T-helper 2 cell (primary cell): ENCODE measurements around the gene KBTBD4.
"Not testable (repeated sequence)": the region's sequence is repeated elsewhere in the genome, so short reads cannot be mapped to it uniquely, and the experiment has no call there.

Experiments used
- DNase-seq, 5 experiments: peaks; one replicate each; pipeline versions ENCODE4 v3.0.0 to v3.0.0-alpha.2; 2012 to 2022

The KBTBD4 gene

DNA sequence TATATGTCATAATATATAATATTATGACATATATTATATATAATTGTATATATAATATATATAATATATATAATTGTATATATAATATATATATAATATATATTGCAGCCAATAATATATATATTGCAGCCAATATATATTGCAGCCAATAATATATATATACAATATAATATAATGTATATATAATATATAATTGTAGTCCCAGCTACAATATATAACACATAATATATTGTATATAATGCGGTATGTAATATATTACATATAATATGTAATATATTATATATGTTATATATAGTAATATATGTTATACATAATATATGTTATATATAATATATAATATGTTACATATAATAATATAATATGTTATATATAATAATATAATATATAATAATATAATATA, 20.1 kb downstream of the KBTBD4 start:
- DNase-seq = no peak

DNA sequence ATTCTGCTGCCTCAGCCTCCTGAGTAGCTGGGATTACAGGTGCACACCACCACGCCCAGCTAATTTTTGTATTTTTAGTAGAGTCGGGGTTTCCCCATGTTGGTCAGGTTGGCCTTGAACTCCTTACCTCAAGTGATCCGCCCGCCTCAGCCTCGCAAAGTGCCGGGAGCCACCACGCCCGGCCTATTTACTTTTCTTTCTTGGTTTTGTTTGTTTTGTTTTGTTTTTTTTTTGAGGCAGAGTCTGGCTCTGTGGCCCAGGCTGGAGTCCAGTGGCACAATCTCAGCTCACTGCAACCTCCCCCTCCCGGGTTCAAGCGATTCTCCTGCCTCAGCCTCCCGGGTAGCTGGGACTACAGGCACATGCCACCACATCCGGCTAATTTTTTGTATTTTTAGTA, 21.8 kb downstream of the KBTBD4 start:
- not testable (repeated sequence) for DNase-seq

- no peak for DNase-seq
These were observed 25.4 kb downstream of the KBTBD4 start for GRCh38 chr11:47553406-47553743.

- peak; percentile 86 to 96 (median 89) for DNase-seq
These were observed 26.0 kb downstream of the KBTBD4 start, which contains the start of gene CELF1 for GRCh38 chr11:47552566-47553405. Gene CELF1, minus strand, starts transcription at chr11:47553132. Its CDS starts 53,609 bp downstream, at chr11:47499523.

DNA sequence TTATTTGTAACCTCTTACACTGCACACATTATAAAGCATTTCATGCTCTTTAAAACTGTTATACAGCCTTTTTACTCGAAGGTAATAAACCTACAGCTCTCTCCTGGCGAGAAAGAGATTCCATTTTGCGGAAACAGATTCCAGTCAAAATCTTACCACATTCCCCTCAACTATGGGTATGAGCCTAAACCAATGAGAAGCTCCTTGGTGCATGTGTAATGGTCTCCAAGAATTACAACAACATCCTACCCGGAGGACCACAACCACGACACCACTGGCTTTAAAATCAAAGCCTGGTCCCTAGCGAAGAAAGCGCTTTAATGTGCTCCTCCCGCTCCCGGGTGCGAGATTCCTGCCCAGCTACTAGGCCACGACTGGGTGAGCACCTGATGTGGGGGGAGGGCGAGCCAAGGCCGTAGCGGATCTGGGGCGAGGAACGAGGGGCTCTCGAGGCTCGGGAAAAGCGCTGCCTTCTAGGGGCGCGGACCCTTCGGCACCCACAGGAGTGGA, 26.7 kb downstream of the KBTBD4 start:
- DNase-seq = peak in 2 of 5 experiments; percentile 11 to 57

DNA sequence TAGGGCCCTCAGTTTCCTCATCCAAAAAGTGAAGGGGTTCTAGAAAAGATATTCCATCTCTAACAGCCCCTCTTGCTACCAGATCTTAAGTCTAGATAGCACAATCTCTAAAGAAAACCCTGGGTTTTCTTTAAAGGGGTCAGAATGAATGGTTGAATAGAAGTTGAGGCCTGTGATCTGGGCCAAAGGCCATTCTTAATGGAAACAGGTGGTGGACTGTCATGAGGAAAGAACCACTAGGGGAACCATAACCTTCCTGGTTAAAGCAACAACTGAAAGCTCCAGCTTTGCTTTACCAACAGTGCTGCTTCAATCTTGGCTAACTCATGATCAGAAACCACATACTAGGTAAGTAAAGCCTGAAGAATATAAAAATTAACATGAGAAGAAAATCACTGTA, 27.7 kb downstream of the KBTBD4 start:
- peak in 1 of 5 experiments; percentile 42 for DNase-seq

DNA sequence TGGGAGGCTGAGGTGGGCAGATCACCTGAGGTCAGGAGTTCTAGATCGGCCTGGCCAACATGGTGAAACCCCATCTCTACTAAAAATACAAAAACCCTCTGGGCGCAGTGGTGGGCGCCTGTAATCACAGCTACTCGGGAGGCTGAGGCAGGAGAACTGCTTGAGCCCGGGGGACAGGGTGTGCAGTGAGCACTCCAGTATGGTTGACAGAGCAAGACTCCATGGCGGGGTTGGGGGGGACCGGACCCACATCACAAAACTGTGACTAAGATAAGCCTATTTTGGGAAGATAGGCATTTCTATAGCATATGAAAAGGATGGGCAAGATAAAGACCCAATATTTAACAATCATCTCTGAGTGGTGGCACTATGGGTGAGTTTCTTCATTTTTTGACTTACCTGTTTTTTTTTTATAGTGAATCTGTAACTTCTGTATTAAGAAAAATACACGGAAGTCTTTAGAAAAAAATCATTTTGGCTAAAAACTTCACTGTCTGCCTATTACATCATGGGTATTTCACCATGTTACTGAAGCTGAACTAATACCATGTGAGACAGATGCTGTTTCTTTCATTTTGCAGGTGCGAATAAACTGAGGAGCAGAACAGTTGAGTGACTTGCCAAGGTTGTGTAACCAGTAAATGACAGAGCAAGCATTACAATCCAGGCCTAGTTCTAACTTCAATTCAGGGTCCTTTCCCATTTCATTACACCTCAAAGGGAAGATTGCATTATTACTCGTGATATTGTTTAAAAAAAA, 28.3 kb downstream of the KBTBD4 start:
- DNase-seq = no peak

DNA sequence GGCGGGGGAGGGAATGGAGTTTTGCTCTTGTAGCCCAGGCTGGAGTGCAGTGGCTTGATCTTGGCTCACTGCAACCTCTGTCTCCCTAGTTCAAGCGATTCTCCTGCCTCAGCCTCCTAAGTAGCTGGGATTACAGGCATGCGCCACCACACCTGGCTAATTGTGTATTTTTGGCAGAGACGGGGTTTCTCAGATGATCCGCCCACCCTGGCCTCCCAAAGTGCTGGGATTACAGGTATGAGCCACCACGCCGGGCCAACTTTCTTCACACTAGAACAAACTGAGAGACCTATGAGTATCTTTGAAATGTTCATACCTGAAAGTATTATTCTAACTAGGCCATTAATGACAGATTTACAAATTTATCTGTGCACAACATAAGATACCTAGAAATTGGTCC, 32.5 kb downstream of the KBTBD4 start:
- DNase-seq = not testable (repeated sequence)

- DNase-seq = no peak
These were observed 33.5 kb downstream of the KBTBD4 start for GRCh38 chr11:47545298-47545697.

GRCh38 chr11:47541070-47541469, 37.7 kb downstream of the KBTBD4 start:
- DNase-seq = no peak

DNA sequence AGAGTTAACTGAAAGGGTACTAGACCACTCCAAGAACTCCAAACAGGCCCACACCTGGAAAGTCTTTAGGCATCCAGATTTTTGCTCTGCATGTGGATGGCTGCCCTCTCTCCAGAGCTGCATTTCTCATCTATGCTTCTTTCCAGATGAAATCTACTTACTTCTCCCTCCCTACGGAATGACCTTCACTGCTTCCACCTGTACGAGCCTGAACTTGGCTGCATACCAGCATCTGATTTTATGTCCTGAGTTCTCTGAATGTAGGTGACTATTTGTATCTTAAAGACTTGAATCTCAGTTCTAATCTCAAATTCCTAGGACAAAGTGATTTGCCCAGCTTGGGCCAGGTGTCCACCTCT, 39.1 kb downstream of the KBTBD4 start:
- no peak for DNase-seq

DNA sequence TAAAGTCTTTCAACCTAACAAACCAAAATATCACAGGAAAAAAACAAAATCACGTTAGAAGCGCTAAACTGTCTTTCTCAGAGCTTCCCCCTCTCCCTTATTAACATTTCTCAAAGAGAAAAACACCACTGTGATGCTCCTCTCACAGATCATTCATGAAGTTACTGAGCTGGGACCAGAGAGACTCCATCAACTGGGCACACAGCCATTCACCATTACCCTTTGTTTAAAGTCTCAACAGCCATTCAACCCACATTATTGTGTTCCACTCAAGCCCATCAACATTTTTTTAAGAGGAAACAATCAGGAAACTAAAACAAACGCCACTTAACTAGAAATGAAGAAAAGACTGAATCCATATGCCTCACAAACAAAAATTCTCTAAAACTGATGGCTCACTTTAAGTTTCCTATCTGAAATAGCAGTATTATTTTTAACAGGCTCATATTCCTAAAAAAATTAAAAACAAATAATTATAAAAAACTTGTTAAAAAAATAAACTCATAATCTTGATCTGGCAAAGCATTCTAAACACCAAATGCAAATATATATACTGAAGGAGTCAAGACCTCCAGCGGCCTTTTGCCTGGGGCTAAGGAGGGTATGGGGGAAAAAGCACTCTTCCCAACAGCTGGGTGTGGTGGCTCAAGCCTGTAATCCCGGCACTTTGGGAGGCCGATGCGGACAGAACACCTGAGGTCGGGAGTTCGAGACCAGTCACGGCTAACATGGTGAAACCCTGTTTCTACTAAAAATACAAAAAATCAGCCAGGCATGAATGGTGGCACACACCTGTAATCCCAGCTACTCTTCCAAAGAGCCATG, 39.8 kb downstream of the KBTBD4 start:
- DNase-seq = no peak

- DNase-seq = no peak
These were observed 41.9 kb downstream of the KBTBD4 start for GRCh38 chr11:47536915-47537314.

DNA sequence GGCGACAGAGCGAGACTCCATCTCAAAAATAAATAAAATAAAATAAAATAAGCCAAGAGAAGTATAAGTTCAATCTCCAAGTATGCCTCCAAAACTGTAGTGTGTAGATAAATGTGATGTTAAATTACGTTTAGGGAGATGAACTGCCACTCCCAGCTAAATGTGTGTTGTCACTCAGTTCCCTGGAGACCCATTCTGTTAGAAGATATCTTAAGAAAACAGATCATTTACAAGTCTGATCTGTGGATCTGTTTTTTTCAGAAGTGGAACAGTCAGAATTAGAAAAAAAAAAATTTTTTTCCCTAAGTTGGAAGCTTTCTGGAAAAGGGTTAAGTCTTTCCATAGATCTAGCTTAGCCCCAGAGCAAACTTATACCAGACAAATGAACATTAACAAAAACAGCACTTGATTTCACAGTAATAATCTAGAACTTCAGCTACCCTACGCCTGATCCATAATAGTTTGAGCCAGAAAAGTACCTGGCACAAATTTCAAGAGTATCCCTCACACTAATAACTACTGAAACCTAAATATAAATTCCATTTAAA, 44.0 kb downstream of the KBTBD4 start:
- DNase-seq = no peak

- DNase-seq = no peak
These were observed 45.0 kb downstream of the KBTBD4 start for GRCh38 chr11:47533690-47534151.

- no peak for DNase-seq
These were observed 46.1 kb downstream of the KBTBD4 start for GRCh38 chr11:47532597-47533213.

DNA sequence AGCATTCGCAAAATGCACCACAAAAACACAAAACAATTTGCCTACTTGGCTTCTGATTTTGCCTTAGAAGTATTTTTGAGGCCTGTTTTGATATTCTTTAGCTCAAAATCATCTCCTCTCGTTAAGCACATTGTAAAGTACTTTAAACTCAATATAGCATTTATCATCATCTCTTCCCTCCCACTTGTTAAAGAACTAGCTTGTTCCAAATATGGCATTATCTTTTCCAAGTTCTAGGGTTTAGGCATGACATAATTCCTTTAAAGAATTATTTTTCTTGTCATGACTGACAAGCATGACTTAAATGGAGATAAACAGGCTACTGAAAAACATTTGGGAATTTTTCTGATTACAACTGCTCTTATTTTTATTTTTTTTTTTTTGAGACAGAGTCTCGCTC, 47.1 kb downstream of the KBTBD4 start:
- DNase-seq = no peak

DNA sequence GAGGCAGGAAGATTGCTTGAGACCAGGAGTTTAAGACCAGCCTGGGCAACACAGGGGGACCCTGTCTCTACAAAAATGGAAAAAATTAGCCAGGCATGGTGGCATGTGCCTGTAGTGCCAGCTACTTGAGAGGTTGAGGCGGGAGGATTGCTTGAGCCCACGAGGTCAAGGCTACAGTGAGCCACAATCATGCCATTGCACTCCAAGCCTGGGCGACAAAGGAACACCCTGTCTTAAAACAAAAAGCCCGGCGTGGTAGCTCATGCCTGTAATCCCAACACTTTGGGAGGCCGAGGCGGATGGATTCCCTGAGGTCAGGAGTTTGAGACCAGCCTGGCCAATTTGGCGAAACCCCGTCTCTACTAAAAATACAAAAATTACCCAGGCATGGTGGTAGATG, 48.0 kb downstream of the KBTBD4 start:
- DNase-seq = not testable (repeated sequence)

- no peak for DNase-seq
These were observed 48.8 kb downstream of the KBTBD4 start for GRCh38 chr11:47529951-47530350.

DNA sequence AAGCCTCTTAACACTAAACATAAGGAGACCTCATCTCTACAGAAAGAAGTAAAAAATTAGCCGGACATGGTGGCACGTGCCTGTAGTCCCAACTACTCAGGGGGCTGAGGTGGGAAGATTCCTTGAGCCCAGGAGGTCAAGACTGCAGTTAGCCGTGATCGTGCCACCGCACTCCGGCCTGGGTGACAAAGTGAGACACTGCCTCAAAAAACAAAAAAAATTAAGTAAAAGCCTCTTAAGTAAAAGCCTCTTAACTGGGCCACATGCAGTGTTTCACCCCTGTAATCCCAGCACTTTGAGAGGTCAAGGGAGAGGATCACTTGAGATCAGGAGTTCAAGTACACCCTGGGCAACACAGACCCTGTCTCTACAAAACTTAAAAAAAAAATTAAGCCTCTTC, 51.6 kb downstream of the KBTBD4 start:
- DNase-seq = no peak

DNA sequence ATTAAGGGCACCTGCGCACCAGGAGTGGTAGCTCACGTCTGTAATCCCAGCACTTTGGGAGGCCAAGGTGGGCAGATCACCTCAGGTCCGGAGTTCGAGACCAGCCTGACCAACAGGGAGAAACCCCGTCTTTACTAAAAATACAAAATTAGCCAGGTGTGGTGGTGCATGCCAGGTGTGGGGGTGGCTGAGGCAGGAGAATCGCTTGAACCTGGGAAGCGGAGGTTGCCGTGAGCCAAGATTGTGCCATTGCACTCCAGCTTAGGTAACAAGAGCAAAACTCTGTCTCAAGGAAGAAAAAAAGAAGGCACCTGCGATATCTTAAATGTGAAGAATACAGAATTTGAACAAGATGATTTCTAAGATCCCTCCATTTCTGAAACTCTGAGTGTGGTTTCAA, 52.7 kb downstream of the KBTBD4 start:
- DNase-seq = not testable (repeated sequence)

GRCh38 chr11:47524291-47524874, 54.4 kb downstream of the KBTBD4 start:
- DNase-seq = peak in 1 of 5 experiments; percentile 43
